ENCODE results near the gene SLC6A1. TPM values are rescaled to one million over a fixed set of nuclear protein-coding genes. Genes with fewer than 3 reads are reported as not detected.

The SLC6A1 gene
- 0.03 TPM in 1 of 2 replicates, not detected in the other for polyA plus RNA-seq (2011; rRNA removed)
- polyA plus RNA-seq (2012; cell fraction: cytosol; rRNA removed), result not detected in 2 replicates
- 0.01 TPM in 1 of 2 replicates, not detected in the other for polyA plus RNA-seq (2012; cell fraction: nucleus; rRNA removed)
- polyA plus RNA-seq (2017; fragmentation: RNase III; extraction: RNeasy Plus Mini Kit Qiagen cat#74134 plus additional on column Dnase treatment), result not detected in 3 replicates
- polyA minus RNA-seq (2011; rRNA and poly(A)+ RNA removed), result not detected in 2 replicates

DNA sequence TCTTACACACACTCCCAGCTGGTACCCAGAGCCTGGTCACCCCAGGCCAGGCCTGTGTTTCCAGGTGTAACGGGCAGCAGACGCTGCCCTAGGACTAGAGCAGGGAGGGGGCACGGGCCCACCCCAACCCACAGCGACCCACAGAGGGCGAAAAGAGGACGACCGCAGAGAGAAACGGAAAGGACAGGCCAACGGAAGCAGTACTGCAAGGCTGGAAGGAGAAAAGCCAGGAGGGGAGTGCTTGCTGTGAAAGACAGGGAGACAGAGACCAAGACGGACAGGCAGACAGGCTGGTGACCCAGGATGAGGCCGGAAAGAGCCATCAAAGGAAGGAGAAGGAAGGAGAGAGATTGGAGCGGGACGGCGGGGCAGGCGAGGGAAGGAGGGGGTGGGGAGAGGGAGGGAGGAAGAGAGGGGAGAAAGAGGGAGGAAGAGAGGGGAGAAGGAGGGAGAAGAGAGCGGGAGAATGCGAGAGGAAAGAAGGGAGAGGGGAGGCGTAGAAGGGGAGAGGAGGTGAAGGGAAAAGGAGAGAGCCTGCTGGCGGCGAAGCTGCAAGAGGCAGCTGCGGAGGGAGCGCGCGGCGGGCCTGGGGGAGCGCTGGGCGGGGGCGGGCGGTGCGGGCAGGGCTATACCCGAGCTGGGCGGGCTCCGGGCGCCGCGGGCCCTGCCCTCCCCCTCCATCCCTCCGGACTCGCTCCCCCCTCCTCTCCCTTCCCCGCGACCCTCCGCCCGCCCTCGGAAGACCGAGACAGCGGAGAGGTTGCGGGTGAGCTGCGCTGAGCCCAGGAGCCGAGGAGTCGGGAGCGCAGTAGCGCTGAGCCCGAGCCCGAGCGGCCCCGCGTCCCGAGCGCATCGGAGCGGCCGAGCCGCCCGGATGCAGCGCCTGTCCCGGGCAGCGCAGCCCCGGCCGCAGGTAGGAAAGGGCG is at the start of gene SLC6A1:
Gene SLC6A1, plus strand, starts transcription at position 732 of the 926 bp plus-strand sequence. CDS start 24,464 bp downstream, outside the sequence.
- Histone ChIP-seq H3K27ac (peak within 1 kb of the TSS in 1 of 2 experiments; percentile 51; a peak in 1 of 6 replicates), H3K9me3 (no peaks in the 10 kb centered on the region), H3K4me3 (peak within 1 kb of the TSS; percentile 47), H3K4me1 (peaks cover 5% of the 10 kb centered on the region; the same call in 1 of the 3 replicates), H3K4me2 (peak within 1 kb of the TSS; percentile 71)
- DNase-seq (ENCODE audit: low read depth in 1 of 2, low spot score in 1 of 2) (peak in 1 of 2 experiments; percentile 22), FAIRE-seq (no peak), ATAC-seq (peak; percentile 70 to 75)
- 20% methylated on average over 25 of the region's 69 CpGs for WGBS (ENCODE audit: missing lambda C conversion rate)
- POLR2A ChIA-PET, result no interaction called here
- CTCF ChIA-PET, result interaction anchor here (1.6 to 5.0 kb wide), 4 partner anchors 10 to 234 kb away, joined by 3 to 20 read pairs (median 8); no protein-coding TSS in a partner anchor
- TF ChIP-seq ZNF302 (CRISPR knock-in tag; IDR thresholded peaks at IDR 0.05), result no peak
- TF ChIP-seq, protein P1, sequence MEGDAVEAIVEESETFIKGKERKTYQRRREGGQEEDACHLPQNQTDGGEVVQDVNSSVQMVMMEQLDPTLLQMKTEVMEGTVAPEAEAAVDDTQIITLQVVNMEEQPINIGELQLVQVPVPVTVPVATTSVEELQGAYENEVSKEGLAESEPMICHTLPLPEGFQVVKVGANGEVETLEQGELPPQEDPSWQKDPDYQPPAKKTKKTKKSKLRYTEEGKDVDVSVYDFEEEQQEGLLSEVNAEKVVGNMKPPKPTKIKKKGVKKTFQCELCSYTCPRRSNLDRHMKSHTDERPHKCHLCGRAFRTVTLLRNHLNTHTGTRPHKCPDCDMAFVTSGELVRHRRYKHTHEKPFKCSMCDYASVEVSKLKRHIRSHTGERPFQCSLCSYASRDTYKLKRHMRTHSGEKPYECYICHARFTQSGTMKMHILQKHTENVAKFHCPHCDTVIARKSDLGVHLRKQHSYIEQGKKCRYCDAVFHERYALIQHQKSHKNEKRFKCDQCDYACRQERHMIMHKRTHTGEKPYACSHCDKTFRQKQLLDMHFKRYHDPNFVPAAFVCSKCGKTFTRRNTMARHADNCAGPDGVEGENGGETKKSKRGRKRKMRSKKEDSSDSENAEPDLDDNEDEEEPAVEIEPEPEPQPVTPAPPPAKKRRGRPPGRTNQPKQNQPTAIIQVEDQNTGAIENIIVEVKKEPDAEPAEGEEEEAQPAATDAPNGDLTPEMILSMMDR (IDR thresholded peaks at IDR 0.05), result 0 out of 3 replicates have a peak, but pooled peaks have one; percentile 9
- no peak for TF ChIP-seq NFE2L2 (conservative IDR thresholded peaks at IDR 0.05; ENCODE audit: low read length)
- no peak for TF ChIP-seq SMC3 (IDR thresholded peaks at IDR 0.05)
- TF ChIP-seq, protein P2, sequence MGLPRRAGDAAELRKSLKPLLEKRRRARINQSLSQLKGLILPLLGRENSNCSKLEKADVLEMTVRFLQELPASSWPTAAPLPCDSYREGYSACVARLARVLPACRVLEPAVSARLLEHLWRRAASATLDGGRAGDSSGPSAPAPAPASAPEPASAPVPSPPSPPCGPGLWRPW (IDR thresholded peaks at IDR 0.05), result no peak
- TF ChIP-seq, protein P3, sequence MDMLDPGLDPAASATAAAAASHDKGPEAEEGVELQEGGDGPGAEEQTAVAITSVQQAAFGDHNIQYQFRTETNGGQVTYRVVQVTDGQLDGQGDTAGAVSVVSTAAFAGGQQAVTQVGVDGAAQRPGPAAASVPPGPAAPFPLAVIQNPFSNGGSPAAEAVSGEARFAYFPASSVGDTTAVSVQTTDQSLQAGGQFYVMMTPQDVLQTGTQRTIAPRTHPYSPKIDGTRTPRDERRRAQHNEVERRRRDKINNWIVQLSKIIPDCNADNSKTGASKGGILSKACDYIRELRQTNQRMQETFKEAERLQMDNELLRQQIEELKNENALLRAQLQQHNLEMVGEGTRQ (IDR thresholded peaks at IDR 0.05), result no peak

DNA sequence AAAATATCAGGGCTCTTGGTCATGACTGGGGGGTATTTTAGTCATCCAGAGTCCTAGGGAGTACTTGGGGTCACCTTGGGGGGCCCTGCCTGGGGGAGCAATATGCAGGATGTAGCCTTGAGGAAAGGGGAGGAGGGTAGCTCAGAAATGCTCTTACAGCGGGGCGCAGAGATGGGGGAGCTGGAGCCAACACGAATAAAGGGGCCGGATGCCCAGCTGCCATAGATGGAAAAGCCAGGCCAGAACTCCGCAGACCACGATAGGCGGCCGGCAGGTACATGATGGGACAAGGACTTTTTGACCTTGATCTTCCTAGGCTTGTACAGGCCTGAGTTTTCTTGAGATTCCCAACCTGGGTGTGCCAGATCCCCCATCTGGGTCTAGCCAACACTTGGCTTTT is 47.7 kb upstream of the SLC6A1 start:
- no peak for DNase-seq (ENCODE audit: low read depth in 1 of 2, low spot score in 1 of 2)

DNA sequence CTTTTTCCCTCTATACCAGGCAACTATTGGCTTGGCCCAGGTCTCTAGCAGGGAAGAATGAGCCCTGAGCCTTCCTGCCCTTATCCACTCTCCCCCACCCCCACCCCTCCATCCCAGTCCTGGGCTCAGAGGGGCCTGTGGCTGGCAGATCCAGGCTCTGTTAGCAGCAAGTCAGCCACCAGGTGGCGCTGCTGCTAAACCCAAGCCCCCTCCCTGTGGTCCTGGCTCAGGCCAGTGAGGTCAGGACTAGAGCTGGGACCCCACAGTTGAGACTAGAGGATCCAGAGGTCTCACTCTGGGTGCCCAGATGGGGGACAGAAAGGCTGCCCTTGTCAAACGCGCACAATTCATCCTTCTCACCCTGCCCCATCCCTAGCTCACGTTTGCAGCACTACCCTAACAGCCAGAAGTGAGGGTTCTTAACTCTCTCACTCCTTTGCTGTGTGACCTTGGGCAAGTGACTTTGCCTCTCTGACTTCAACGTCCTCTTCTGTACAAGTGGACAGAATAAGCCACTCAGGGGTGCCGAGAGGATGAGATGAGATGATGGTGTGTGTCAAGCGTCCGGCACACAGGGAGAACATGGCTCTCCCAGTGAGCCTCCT is 46.8 kb upstream of the SLC6A1 start:
- Histone ChIP-seq H3K4me2 (no peak overlapping the region), H3K4me1 (no peaks in the 10 kb centered on the region), H3K27ac (no peak overlapping the region), H3K4me3 (no peak overlapping the region), H3K9me3 (peaks cover 9% of the 10 kb centered on the region; the same call in 2 of the 3 replicates)
- 38% methylated on average over 7 of the region's 8 CpGs for WGBS (ENCODE audit: missing lambda C conversion rate)
- POLR2A ChIA-PET, result no interaction called here
- CTCF ChIA-PET, result interaction anchor here (0.6 to 7.4 kb wide), 34 partner anchors 9 to 1818 kb away, joined by 3 to 164 read pairs (median 4); no protein-coding TSS in a partner anchor
- no peak for FAIRE-seq
- DNase-seq (ENCODE audit: low read depth in 1 of 2, low spot score in 1 of 2), result peak; percentile 53 to 75
- ATAC-seq, result peak; percentile 81 to 96
- TF ChIP-seq, protein P4, sequence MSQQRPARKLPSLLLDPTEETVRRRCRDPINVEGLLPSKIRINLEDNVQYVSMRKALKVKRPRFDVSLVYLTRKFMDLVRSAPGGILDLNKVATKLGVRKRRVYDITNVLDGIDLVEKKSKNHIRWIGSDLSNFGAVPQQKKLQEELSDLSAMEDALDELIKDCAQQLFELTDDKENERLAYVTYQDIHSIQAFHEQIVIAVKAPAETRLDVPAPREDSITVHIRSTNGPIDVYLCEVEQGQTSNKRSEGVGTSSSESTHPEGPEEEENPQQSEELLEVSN (IDR thresholded peaks at IDR 0.05; ENCODE audit: borderline replicate concordance, low read depth), result no peak
- TF ChIP-seq HOXB5 (CRISPR knock-in tag; IDR thresholded peaks at IDR 0.05), result no peak
- no peak for TF ChIP-seq RARB (CRISPR knock-in tag; IDR thresholded peaks at IDR 0.05)
- TF ChIP-seq, protein P1 (IDR thresholded peaks at IDR 0.05), result peak; percentile 65
- no peak for TF ChIP-seq POLR2AphosphoS2 (conservative IDR thresholded peaks at IDR 0.05; ENCODE audit: low read length)
- TF ChIP-seq JUN (IDR thresholded peaks at IDR 0.05), result no peak
- TF ChIP-seq SMC3 (IDR thresholded peaks at IDR 0.05), result peak; percentile 79
- TF ChIP-seq JUNB (IDR thresholded peaks at IDR 0.05), result no peak
- TF ChIP-seq CHD4 (IDR thresholded peaks at IDR 0.05; ENCODE audit: borderline replicate concordance), result no peak
- peak; percentile 63 to 74 for TF ChIP-seq RAD21 (conservative IDR thresholded peaks at IDR 0.05 in 1 of 2, IDR thresholded peaks at IDR 0.05 in 1 of 2)
- TF ChIP-seq, protein P5, sequence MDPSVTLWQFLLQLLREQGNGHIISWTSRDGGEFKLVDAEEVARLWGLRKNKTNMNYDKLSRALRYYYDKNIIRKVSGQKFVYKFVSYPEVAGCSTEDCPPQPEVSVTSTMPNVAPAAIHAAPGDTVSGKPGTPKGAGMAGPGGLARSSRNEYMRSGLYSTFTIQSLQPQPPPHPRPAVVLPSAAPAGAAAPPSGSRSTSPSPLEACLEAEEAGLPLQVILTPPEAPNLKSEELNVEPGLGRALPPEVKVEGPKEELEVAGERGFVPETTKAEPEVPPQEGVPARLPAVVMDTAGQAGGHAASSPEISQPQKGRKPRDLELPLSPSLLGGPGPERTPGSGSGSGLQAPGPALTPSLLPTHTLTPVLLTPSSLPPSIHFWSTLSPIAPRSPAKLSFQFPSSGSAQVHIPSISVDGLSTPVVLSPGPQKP (IDR thresholded peaks at IDR 0.05; ENCODE audit: low read depth, low read length), result no peak

More for the DNA sequence above, 47.7 kb upstream of the SLC6A1 start:
- Histone ChIP-seq H3K4me3 (no peak overlapping the region), H3K27ac (no peak overlapping the region), H3K9me3 (peaks cover 9% of the 10 kb centered on the region; the same call in 2 of the 3 replicates), H3K4me1 (no peaks in the 10 kb centered on the region), H3K4me2 (no peak overlapping the region)
- POLR2A ChIA-PET, result no interaction called here
- FAIRE-seq (no peak), ATAC-seq (no peak)
- CTCF ChIA-PET, result interaction anchor here (0.7 to 7.4 kb wide), 22 partner anchors 8 to 1817 kb away, joined by 3 to 164 read pairs (median 5); no protein-coding TSS in a partner anchor
- no peak for TF ChIP-seq JUN (IDR thresholded peaks at IDR 0.05)
- TF ChIP-seq, protein P6, sequence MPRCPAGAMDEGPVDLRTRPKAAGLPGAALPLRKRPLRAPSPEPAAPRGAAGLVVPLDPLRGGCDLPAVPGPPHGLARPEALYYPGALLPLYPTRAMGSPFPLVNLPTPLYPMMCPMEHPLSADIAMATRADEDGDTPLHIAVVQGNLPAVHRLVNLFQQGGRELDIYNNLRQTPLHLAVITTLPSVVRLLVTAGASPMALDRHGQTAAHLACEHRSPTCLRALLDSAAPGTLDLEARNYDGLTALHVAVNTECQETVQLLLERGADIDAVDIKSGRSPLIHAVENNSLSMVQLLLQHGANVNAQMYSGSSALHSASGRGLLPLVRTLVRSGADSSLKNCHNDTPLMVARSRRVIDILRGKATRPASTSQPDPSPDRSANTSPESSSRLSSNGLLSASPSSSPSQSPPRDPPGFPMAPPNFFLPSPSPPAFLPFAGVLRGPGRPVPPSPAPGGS (IDR thresholded peaks at IDR 0.05), result no peak
- TF ChIP-seq RFX5 (IDR thresholded peaks at IDR 0.05), result no peak
- TF ChIP-seq MAZ (IDR thresholded peaks at IDR 0.05; ENCODE audit: borderline replicate concordance, low read depth, low read length), result no peak
- 66% methylated on average over 8 of the region's 8 CpGs for WGBS (ENCODE audit: missing lambda C conversion rate)

Measured in A549 (cell line).